K562 (cell line): ENCODE results near the gene C20orf96. TPM values are rescaled to one million over a fixed set of nuclear protein-coding genes. Genes with fewer than 3 reads are reported as not detected.

ENCODE experiments used
- CCAR2 ChIP-seq: fragments of 200-400 bp; formaldehyde crosslinking; IDR thresholded peaks from 2 replicates; pipeline ENCODE4 v1.6.1; 2017; ENCODE audit warnings: mild to moderate bottlenecking, low read depth, low read length
- GTF2B ChIP-seq: IDR thresholded peaks from 2 replicates; pipeline ENCODE4 v1.6.1; 2011; ENCODE audit not compliant: insufficient read length; ENCODE audit errors: extremely low read depth
- HINFP ChIP-seq: fragments of 450-650 bp; conservative IDR thresholded peaks from 2 replicates; pipeline ENCODE4 v1.6.1; 2016; ENCODE audit warnings: missing genetic modification characterization, low read depth, mild to moderate bottlenecking, control low read depth, missing compliant biosample characterization
- KAT7 ChIP-seq: sonication (generic); formaldehyde crosslinking; IDR thresholded peaks from 2 replicates; pipeline ENCODE4 v1.8.0; 2022; ENCODE audit warnings: missing genetic modification reagents, mild to moderate bottlenecking, borderline replicate concordance
- NUFIP1 ChIP-seq: fragments of 450-650 bp; IDR thresholded peaks from 2 replicates; pipeline ENCODE4 v1.6.1; 2018; ENCODE audit not compliant: partially characterized antibody
- RNF2 ChIP-seq: sonication (generic); IDR thresholded peaks from 2 replicates; pipeline ENCODE4 v1.6.1; 2016
- SMARCA5 ChIP-seq: fragments of 450-650 bp; IDR thresholded peaks from 2 replicates; pipeline ENCODE4 v1.6.1; 2016
- SREBF2 ChIP-seq: sonication (generic); formaldehyde crosslinking; IDR thresholded peaks from 2 replicates; pipeline ENCODE4 v1.4.0; 2020; ENCODE audit warnings: mild to moderate bottlenecking, missing genetic modification reagents
- STAG1 ChIP-seq: sonication (generic); formaldehyde crosslinking; IDR thresholded peaks from 2 replicates; pipeline ENCODE4 v1.5.0; 2020; ENCODE audit warnings: missing genetic modification reagents, borderline replicate concordance
- TAF7 ChIP-seq: fragments of 450-650 bp; IDR thresholded peaks from 2 replicates; pipeline ENCODE4 v1.6.1; 2016; ENCODE audit warnings: missing genetic modification characterization, missing compliant biosample characterization
- THAP7 ChIP-seq: fragments of 250-450 bp; sonication (Bioruptor Pico); IDR thresholded peaks from 2 replicates; pipeline ENCODE4 v1.5.0; 2021
- USF2 ChIP-seq: sonication (generic); formaldehyde crosslinking; IDR thresholded peaks from 2 replicates; pipeline ENCODE4 v1.5.0; 2020; ENCODE audit warnings: missing genetic modification reagents
- ZBTB9 ChIP-seq: fragments of 450-650 bp; formaldehyde crosslinking; IDR thresholded peaks from 2 replicates; pipeline ENCODE4 v1.4.0; 2020; ENCODE audit warnings: mild to moderate bottlenecking, moderate library complexity
- ZNF609 ChIP-seq: sonication (generic); formaldehyde crosslinking; IDR thresholded peaks from 2 replicates; pipeline ENCODE4 v1.8.1; 2023; ENCODE audit warnings: missing genetic modification reagents, mild to moderate bottlenecking, borderline replicate concordance
- polyA plus RNA-seq, 8 experiments: library from polyadenylated mRNA; depleted of rRNA in 4 of 8; stranded (reverse) in 5 of 8; unstranded in 3 of 8; fragments of >200 nt; fragmentation: Nextera tagmentation in 2 of 8; fragmentation: Illumina TruSeq in 1 of 8; extraction: Ambion mirVana in 2 of 8; extraction: Trizol in 1 of 8; gene quantifications; 2 replicates each; pipeline versions ENCODE4 v1.2.1 to v1.2.3, GENCODE V29; 2011 to 2014; ENCODE audit warnings: inconsistent platforms in 1 of 8, missing spikeins in 1 of 8
- total RNA-seq, 7 experiments: library from RNA; depleted of rRNA in 6 of 7; stranded (reverse); fragments of >200 nt in 6 of 7; fragmentation: Illumina TruSeq in 2 of 7; extraction: Trizol in 2 of 7; gene quantifications; 2 replicates each; pipeline versions ENCODE4 v1.2.1 to v1.2.3, GENCODE V29; 2011 to 2021; ENCODE audit warnings: low replicate concordance in 1 of 7

The C20orf96 gene
- total and polyA plus RNA-seq, 9 of the 15 experiments (the other 6 are each of a cell fraction or from before 2014, with no cell fraction given) = 1.7 to 11.7 (median 4.2) TPM

GRCh38 chr20:266596-267562 lies 23.7 kb downstream of the C20orf96 start (continued):
- TF ChIP-seq ZNF609 (CRISPR knock-in tag) = peak; percentile 63; the same call in 1 of the 2 replicates
- TF ChIP-seq ZBTB9 (CRISPR knock-in tag) = peak; percentile 38; the same call in 1 of the 2 replicates
- TF ChIP-seq CCAR2 = no peak
- TF ChIP-seq NUFIP1 = peak; percentile 59
- no peak for TF ChIP-seq SREBF2 (CRISPR knock-in tag)
- peak; percentile 70 for TF ChIP-seq USF2 (CRISPR knock-in tag)
- TF ChIP-seq THAP7 = no peak
- TF ChIP-seq RNF2 = peak; percentile 88
- TF ChIP-seq SMARCA5 = no peak
- peak; percentile 67 for TF ChIP-seq STAG1 (CRISPR knock-in tag)
- TF ChIP-seq KAT7 (CRISPR knock-in tag) = peak; percentile 91; the same call in 1 of the 2 replicates
- TF ChIP-seq GTF2B = no peak
- TF ChIP-seq TAF7 (tag) = peak; percentile 54
- no peak for TF ChIP-seq HINFP (tag)
